Skeletal muscle tissue (tissue), 4 donors: ENCODE measurements around the gene KRT73. TPM values are rescaled to one million over a fixed set of nuclear protein-coding genes. Genes with fewer than 3 reads are reported as not detected.

Experiments
- H3K27ac ChIP-seq: one replicate; pipeline ENCODE4 v1.7.0; 2013; ENCODE audit warnings: mild to moderate bottlenecking, low read depth, low read length, inconsistent platforms
- H3K27me3 ChIP-seq, 3 donors: one replicate each; pipeline ENCODE4 v1.7.0; 2013; ENCODE audit warnings: low read length in 3 of 3; ENCODE audit not compliant: control insufficient read depth in 3 of 3, insufficient read depth in 3 of 3
- H3K36me3 ChIP-seq, 3 donors: one replicate each; pipeline ENCODE4 v1.7.0; 2013; ENCODE audit warnings: low read length in 3 of 3; ENCODE audit not compliant: control insufficient read depth in 3 of 3, insufficient read depth in 3 of 3
- H3K4me1 ChIP-seq, 3 donors: one replicate each; pipeline ENCODE4 v1.7.0; 2013; ENCODE audit warnings: low read length in 3 of 3, mild to moderate bottlenecking in 3 of 3; ENCODE audit not compliant: control insufficient read depth in 3 of 3, insufficient read depth in 3 of 3
- H3K4me3 ChIP-seq, 3 donors: one replicate each; pipeline ENCODE4 v1.7.0; 2013; ENCODE audit warnings: low read length in 3 of 3
- H3K9ac ChIP-seq, 3 donors: one replicate each; pipeline ENCODE4 v1.7.0; 2013; ENCODE audit warnings: low read length in 3 of 3, mild to moderate bottlenecking in 3 of 3, moderate library complexity in 2 of 3, low read depth in 1 of 3
- H3K9me3 ChIP-seq, 3 donors: one replicate each; pipeline ENCODE4 v1.7.0; 2013; ENCODE audit warnings: low read length in 3 of 3; ENCODE audit not compliant: control insufficient read depth in 3 of 3
- total RNA-seq: library from RNA; depleted of rRNA; stranded (reverse); fragments of >200 nt; gene quantifications from one replicate; pipeline ENCODE4 v1.2.3, GENCODE V29; 2014
- donor health status: Osteomylitis.

Gene KRT73
- total RNA-seq, 1 donor from 2014 or later = under 0.01 TPM

DNA sequence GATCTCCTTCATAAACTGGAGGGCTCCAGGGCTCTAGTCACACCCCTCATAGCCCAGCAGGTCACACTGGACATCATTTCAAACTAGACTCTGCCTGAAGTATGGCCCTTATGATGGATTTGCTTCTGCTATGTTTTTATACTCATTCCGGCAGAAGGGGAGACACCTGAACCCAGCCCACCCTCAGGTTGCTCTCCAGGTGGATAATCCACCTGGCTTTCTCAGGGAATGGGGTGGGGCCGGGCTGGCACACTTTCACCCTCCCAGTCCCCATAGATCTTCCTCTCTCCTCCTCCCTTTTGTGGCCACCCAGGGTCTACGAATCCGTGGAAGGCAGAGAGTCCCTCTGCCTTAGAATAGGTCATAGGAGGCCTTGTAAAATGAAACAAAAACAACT, 9.8 kb upstream of the KRT73 start:
- Histone ChIP-seq H3K9me3 (no peaks in the 10 kb centered on the region), H3K27me3 (peaks cover 0 to 27% (median 4%) of the 10 kb centered on the region in 3 donors), H3K9ac (no peak overlapping the region), H3K27ac (no peak overlapping the region), H3K4me3 (no peak overlapping the region), H3K36me3 (no peaks in the 10 kb centered on the region), H3K4me1 (no peaks in the 10 kb centered on the region)

DNA sequence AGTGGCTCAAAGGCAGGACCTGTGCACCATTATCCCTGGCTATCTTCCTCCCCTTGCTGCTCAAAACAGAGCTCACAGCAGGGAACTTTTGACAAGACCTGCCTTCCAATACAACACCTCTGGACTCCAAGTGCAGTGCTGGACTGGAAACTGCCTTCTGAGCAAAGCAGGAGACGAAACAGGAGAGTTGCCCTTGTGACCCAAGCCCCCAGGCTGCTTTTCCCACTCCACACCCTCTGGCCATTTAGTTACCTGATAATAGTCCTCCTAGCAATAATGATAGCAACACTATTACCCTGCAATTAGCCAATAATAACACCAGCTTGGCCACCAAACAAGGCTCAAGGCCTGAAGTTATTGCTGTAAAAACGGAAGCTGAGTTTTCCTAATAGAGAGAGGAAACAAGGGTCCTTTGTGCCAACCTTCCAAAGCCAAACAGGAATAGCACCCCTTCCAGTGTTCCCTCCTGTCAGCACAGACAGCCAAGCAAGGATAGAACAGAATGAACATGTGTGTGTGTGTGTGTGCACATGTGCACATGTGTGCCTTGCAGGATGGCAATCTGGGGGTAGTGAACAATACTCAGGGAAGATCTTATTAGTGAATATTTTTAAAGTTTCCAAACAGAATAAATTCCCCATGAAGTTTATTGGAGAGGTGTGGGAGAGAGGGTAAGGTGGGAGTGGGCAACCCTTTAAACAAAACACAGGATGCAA, 9.2 kb upstream of the KRT73 start:
- Histone ChIP-seq H3K9ac (no peak overlapping the region), H3K4me3 (no peak overlapping the region), H3K27ac (no peak overlapping the region), H3K36me3 (no peaks in the 10 kb centered on the region), H3K9me3 (no peaks in the 10 kb centered on the region), H3K4me1 (no peaks in the 10 kb centered on the region), H3K27me3 (peaks cover 0 to 27% (median 4%) of the 10 kb centered on the region in 3 donors)

DNA sequence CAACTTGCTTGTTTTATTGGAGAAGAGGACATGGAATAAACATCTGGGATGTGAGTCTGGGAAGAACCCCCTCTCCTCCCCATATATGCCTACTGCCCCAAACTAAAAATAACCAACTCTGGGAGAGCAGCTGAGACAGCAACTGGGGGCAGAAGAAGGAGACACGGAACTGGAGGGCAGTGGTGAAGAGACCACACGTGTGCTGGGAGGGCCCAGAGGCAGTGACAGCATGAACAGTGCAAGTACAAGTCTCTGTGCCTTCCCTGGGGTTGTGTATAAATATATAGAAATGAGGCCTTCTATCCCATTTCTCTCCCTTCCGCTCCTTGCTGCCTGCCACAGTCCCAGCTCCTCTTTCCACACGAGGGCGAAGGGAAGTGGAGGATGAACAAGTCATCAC, 4.0 kb upstream of the KRT73 start:
- Histone ChIP-seq H3K27me3 (peaks cover 0 to 15% (median 12%) of the 10 kb centered on the region in 3 donors), H3K9ac (no peak overlapping the region), H3K9me3 (no peaks in the 10 kb centered on the region), H3K4me3 (no peak overlapping the region), H3K4me1 (no peaks in the 10 kb centered on the region), H3K36me3 (no peaks in the 10 kb centered on the region), H3K27ac (no peak overlapping the region)

DNA sequence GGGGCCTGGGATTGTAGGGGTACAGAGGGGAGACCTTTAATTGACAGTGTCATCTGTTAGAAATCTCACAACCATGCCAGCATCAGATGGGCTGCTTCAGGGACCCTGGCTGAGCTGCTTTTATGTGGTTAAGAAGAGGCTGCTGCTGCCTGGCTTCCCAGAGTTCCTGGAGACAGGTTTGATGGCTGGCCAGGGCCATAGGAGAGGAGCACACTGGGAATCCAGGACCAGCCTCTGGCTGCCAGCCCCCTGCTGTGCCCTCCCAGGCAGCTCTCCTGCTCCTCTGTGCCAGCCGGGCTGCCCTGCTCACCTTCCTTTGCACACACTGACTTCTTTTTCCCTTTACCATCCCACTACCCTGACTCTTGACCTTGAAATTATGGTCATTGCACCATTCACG, 507 bp upstream of the KRT73 start:
- Histone ChIP-seq H3K9ac (no peak overlapping the region), H3K4me3 (no peak overlapping the region), H3K9me3 (no peaks in the 10 kb centered on the region), H3K27ac (no peak overlapping the region), H3K4me1 (no peaks in the 10 kb centered on the region), H3K27me3 (peaks cover 0 to 33% (median 16%) of the 10 kb centered on the region in 3 donors), H3K36me3 (no peaks in the 10 kb centered on the region)

DNA sequence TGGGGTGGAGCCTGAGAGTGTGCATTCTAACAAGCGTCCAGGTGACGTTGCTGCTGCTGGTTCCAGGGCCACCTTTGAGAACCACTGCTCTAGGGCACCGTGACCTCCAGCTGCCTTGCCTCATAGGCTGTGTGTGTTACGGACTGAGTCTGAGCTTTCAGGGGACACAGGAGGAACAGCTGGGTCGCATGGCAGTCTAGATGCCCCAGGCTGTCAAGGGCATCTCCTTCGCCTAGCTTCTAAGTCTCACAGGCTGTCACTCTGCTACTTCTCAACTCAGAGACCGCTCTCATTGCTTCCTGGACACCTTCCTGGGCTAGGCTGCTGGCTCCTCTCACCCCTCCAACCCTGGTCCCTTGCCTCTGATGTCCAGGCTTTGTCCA, 965 bp downstream of the KRT73 start:
- Histone ChIP-seq H3K27ac (no peak overlapping the region), H3K9ac (no peak overlapping the region), H3K4me1 (no peaks in the 10 kb centered on the region), H3K4me3 (no peak overlapping the region), H3K36me3 (no peaks in the 10 kb centered on the region), H3K9me3 (no peaks in the 10 kb centered on the region), H3K27me3 (peaks cover 3 to 37% (median 20%) of the 10 kb centered on the region in 3 donors)

DNA sequence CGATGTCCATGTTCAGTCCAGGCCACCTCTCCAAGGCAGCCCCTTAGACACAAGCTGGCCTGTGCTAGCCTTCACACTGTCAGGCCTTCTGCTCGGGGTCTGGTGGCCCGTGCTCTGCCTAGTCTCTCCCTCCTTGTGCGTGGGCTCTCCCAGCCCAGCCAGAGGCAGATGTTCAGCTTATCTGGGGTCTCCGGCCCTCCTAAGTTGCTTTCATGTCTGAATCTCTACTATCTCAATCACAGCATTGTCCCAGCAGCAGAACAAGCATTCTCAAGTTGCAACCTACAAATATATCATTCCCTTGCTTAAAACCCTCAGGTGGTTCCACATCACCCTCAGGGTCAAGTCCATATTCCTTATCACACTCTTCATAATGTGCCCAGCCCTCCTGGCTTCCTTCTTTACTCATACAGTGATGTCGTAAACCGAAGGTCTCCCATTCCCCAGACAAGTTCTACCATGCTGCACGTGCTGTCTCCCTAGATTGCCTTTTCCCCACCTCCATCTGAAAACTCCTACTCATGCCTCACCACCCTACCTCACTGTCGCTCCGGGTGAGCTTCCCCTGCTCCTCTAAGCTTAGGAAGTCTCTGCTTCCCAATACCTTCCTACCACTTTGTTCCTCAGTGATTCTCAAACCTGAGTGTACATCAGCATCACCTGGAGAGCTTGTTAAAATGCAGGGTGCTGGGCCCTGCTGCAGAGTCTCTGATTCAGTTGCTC, 1.5 kb downstream of the KRT73 start:
- H3K4me1 ChIP-seq = no peaks in the 10 kb centered on the region
- no peak overlapping the region for H3K4me3 ChIP-seq
- H3K9me3 ChIP-seq = no peaks in the 10 kb centered on the region
- H3K9ac ChIP-seq = no peak overlapping the region
- H3K27ac ChIP-seq = no peak overlapping the region
- H3K27me3 ChIP-seq = peaks cover 4 to 40% (median 20%) of the 10 kb centered on the region in 3 donors
- H3K36me3 ChIP-seq = no peaks in the 10 kb centered on the region

DNA sequence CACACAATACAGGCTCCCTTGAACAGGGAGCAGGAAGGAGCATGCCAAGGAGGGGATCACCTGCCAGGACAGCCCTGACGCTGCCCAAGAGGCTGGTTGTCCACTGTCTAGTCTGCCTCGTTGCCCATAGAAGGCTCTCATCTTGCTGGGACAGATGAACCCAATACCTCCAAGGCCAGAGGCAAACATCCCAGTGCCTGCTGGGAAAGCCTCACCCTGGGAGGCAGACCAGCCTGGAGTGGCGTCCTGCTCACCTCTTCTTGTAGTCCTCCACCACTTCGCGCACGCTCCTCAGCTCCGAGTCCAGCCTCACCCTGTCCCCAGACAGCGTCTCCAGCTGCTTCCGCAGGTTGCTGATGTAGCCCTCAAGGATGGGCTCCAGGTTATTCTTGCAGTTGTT, 2.4 kb downstream of the KRT73 start:
- no peaks in the 10 kb centered on the region for H3K9me3 ChIP-seq
- H3K36me3 ChIP-seq = no peaks in the 10 kb centered on the region
- H3K9ac ChIP-seq = no peak overlapping the region
- H3K4me1 ChIP-seq = no peaks in the 10 kb centered on the region
- H3K27me3 ChIP-seq = peaks cover 10 to 49% (median 24%) of the 10 kb centered on the region in 3 donors
- no peak overlapping the region for H3K27ac ChIP-seq
- H3K4me3 ChIP-seq = no peak overlapping the region

DNA sequence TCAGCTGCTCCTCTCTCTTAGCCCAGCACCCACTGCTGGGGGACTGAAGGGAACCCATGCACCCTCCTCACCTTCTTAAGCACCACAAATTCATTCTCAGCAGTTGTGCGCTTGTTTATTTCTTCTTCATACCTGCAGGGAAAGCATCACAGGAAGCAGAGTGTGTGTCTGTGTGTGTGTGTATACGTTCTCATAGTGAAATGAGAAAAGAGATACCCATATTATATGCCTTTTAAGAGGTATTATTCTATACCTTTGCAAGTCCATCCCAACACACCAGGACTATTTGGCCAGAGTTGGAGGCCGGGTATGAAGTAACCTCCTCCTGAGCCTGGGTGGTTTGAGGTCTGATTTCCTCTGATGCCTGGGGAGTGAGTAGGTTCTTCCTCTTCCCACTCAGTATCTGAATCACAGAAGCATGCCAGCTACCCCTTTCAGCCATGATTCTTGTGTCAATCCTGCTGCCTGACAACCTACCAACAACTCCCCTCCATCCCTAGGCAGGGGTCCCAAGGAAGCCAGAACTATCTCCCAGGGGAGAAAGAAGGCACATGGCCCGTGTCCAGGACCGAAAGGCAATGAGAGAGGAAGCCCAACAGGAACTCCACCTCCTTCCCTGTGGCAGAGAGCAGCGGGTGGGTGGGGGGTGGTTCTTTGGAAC, 3.0 kb downstream of the KRT73 start:
- no peak overlapping the region for H3K4me3 ChIP-seq
- no peak overlapping the region for H3K9ac ChIP-seq
- no peaks in the 10 kb centered on the region for H3K4me1 ChIP-seq
- no peaks in the 10 kb centered on the region for H3K9me3 ChIP-seq
- H3K27ac ChIP-seq = no peak overlapping the region
- H3K27me3 ChIP-seq = peaks cover 14 to 49% (median 24%) of the 10 kb centered on the region in 3 donors
- H3K36me3 ChIP-seq = no peaks in the 10 kb centered on the region

DNA sequence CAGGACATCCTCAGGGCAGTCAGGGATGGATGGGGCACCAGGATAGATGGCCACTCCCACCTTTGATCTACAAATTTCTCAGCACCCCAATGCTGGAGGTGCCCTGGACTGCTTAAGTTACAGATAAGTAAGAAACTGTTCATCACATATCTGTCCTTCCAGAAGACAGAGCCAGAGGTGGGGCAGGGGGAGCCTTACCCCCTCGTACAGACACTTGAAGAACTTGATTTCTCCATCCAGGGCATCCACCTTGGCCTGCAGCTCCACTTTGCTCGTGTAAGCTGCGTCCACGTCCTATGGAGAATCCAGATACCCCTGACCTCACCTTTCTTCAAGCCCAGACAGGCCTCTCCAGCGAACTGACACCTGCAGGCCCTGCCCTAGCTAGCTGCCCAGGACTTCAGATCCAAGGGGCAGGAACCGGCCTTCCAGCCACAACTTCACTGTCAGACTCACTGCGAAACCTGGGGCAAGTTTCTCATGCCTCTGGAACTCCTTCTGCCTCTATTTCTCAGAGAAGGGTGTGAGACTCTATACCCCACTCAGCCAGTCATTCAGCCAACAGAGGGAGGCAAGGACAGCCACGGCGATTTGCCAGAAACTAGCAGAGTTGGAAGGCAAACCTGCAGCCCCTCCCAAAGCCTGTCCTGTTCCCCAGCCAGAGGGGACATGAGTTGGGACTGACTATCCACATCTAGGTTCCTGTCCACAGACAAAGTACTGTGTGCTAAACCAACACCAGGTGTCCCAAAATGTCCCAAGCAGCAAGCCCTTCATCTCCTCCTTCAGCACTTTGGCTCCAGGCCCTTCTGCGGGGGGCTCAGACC, 3.8 kb downstream of the KRT73 start:
- Histone ChIP-seq H3K9me3 (no peaks in the 10 kb centered on the region), H3K4me1 (no peaks in the 10 kb centered on the region), H3K27me3 (peaks cover 14 to 53% (median 27%) of the 10 kb centered on the region in 3 donors), H3K27ac (no peak overlapping the region), H3K4me3 (no peak overlapping the region), H3K36me3 (no peaks in the 10 kb centered on the region), H3K9ac (no peak overlapping the region)
